ENCODE data around the gene MYO10. TPM values are rescaled to one million over a fixed set of nuclear protein-coding genes. Genes with fewer than 3 reads are reported as not detected.

The MYO10 gene
- total RNA-seq, 1 experiment from 2014 or later, result 71.9 TPM

DNA sequence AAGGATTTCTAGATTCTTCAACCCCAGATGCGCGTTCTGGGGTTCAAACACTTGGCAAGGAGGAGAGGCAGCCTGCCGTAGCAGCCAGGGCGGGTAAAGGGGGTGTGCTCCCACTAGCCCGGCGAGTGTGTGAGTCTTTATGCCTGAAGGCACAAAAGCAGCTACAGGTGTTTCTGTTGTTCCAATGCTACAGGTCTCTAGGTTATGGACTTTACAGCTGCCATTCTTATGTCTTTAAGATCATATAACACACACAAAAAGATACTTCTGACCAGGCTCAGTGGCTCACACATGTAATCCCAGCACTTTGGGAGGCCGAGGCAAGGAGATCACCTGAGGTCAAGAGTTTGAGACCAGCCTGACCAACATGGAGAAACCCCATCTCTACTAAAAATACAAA, 185.6 kb downstream of the MYO10 start:
- ChIA-PET POLR2A (no interaction called here), CTCF (no interaction called here)
- peaks cover 5% of the 10 kb centered on the region; the same call in 1 of the 2 replicates for H3K36me3 ChIP-seq (ENCODE audit: control insufficient read depth, insufficient read depth, low read length)
- DNase-seq (ENCODE audit: low read depth, low spot score), result no peak
- ATAC-seq, result no peak
- no TSS peak for BruUV-seq (replicated peaks)
- H3K9me3 ChIP-seq (ENCODE audit: control insufficient read depth, insufficient read depth, low read depth, low read length), result no peaks in the 10 kb centered on the region
- H3K27ac ChIP-seq (ENCODE audit: low read length), result no peak overlapping the region
- no peak for TF ChIP-seq TCF7L2 (IDR thresholded peaks at IDR 0.05; ENCODE audit: low read depth, low read length)
- TF ChIP-seq, protein P1, sequence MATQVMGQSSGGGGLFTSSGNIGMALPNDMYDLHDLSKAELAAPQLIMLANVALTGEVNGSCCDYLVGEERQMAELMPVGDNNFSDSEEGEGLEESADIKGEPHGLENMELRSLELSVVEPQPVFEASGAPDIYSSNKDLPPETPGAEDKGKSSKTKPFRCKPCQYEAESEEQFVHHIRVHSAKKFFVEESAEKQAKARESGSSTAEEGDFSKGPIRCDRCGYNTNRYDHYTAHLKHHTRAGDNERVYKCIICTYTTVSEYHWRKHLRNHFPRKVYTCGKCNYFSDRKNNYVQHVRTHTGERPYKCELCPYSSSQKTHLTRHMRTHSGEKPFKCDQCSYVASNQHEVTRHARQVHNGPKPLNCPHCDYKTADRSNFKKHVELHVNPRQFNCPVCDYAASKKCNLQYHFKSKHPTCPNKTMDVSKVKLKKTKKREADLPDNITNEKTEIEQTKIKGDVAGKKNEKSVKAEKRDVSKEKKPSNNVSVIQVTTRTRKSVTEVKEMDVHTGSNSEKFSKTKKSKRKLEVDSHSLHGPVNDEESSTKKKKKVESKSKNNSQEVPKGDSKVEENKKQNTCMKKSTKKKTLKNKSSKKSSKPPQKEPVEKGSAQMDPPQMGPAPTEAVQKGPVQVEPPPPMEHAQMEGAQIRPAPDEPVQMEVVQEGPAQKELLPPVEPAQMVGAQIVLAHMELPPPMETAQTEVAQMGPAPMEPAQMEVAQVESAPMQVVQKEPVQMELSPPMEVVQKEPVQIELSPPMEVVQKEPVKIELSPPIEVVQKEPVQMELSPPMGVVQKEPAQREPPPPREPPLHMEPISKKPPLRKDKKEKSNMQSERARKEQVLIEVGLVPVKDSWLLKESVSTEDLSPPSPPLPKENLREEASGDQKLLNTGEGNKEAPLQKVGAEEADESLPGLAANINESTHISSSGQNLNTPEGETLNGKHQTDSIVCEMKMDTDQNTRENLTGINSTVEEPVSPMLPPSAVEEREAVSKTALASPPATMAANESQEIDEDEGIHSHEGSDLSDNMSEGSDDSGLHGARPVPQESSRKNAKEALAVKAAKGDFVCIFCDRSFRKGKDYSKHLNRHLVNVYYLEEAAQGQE (IDR thresholded peaks at IDR 0.05; ENCODE audit: insufficient read depth in 1 of 2, low read depth in 2 of 2, low read length in 1 of 2), result no peak
- no peak for TF ChIP-seq SIN3A (IDR thresholded peaks at IDR 0.05; ENCODE audit: borderline replicate concordance, insufficient read depth, low read depth, low read length)
- TF ChIP-seq, protein P2, sequence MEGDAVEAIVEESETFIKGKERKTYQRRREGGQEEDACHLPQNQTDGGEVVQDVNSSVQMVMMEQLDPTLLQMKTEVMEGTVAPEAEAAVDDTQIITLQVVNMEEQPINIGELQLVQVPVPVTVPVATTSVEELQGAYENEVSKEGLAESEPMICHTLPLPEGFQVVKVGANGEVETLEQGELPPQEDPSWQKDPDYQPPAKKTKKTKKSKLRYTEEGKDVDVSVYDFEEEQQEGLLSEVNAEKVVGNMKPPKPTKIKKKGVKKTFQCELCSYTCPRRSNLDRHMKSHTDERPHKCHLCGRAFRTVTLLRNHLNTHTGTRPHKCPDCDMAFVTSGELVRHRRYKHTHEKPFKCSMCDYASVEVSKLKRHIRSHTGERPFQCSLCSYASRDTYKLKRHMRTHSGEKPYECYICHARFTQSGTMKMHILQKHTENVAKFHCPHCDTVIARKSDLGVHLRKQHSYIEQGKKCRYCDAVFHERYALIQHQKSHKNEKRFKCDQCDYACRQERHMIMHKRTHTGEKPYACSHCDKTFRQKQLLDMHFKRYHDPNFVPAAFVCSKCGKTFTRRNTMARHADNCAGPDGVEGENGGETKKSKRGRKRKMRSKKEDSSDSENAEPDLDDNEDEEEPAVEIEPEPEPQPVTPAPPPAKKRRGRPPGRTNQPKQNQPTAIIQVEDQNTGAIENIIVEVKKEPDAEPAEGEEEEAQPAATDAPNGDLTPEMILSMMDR (IDR thresholded peaks at IDR 0.05), result no peak
- TF ChIP-seq POLR2AphosphoS5 (IDR thresholded peaks at IDR 0.05; ENCODE audit: low read depth, low read length), result no peak
- no peak overlapping the region for H3K4me3 ChIP-seq (ENCODE audit: low read depth in 2 of 2, low read length in 2 of 2)
- no peaks in the 10 kb centered on the region for H3K27me3 ChIP-seq (ENCODE audit: control insufficient read depth, insufficient read depth, low read length)
- in situ Hi-C loops (cut with HindIII; ENCODE audit: low pct_unique_long_range_greater_than_20kb, low sequenced_read_pairs) (no loop called here), intact Hi-C loops (cut with micrococcal nuclease; ENCODE audit: unreplicated experiment) (no loop called here)
- no peaks in the 10 kb centered on the region for H3K4me1 ChIP-seq (ENCODE audit: control insufficient read depth, insufficient read depth, low read length)

DNA sequence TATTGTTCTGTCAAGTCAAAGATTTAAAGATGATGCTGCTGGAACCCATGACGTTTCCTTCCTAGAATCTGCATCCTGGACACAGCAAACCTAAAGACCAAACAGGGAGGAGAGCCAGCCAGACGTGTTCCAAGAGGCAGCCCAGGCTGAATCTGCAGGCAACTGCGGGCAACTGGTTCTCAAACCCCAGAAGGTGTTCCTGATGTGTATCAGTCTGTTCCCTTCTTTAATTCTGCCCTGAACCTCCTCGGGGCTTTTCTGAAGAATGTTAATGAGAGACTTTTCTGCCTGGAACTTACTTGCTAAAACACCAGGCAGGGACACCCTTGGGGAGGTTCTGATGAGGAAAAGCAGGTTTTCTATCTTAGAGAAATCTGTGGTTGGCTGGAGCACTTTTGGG, 186.5 kb downstream of the MYO10 start:
- Histone ChIP-seq H3K4me1 (ENCODE audit: control insufficient read depth, insufficient read depth, low read length) (no peaks in the 10 kb centered on the region), H3K4me3 (ENCODE audit: low read depth in 2 of 2, low read length in 2 of 2) (no peak overlapping the region), H3K27ac (ENCODE audit: low read length) (no peak overlapping the region), H3K36me3 (ENCODE audit: control insufficient read depth, insufficient read depth, low read length) (peaks cover 5% of the 10 kb centered on the region; the same call in 1 of the 2 replicates), H3K9me3 (ENCODE audit: control insufficient read depth, insufficient read depth, low read depth, low read length) (no peaks in the 10 kb centered on the region), H3K27me3 (ENCODE audit: control insufficient read depth, insufficient read depth, low read length) (no peaks in the 10 kb centered on the region)
- TF ChIP-seq SIN3A (IDR thresholded peaks at IDR 0.05; ENCODE audit: borderline replicate concordance, insufficient read depth, low read depth, low read length), result no peak
- TF ChIP-seq TCF7L2 (IDR thresholded peaks at IDR 0.05; ENCODE audit: low read depth, low read length), result no peak
- TF ChIP-seq, protein P2 (IDR thresholded peaks at IDR 0.05), result no peak
- TF ChIP-seq, protein P1 (IDR thresholded peaks at IDR 0.05; ENCODE audit: insufficient read depth in 1 of 2, low read depth in 2 of 2, low read length in 1 of 2), result no peak
- no peak for TF ChIP-seq POLR2AphosphoS5 (IDR thresholded peaks at IDR 0.05; ENCODE audit: low read depth, low read length)
- DNase-seq (ENCODE audit: low read depth, low spot score), result no peak
- CTCF ChIA-PET, result no interaction called here
- BruUV-seq (replicated peaks), result no TSS peak
- POLR2A ChIA-PET, result no interaction called here
- in situ Hi-C loops (cut with HindIII; ENCODE audit: low pct_unique_long_range_greater_than_20kb, low sequenced_read_pairs), result no loop called here
- intact Hi-C loops (cut with micrococcal nuclease; ENCODE audit: unreplicated experiment), result no loop called here
- no peak for ATAC-seq

Data from Panc1 (cell line).